Measurements from ENCODE around the gene ALK.

DNA sequence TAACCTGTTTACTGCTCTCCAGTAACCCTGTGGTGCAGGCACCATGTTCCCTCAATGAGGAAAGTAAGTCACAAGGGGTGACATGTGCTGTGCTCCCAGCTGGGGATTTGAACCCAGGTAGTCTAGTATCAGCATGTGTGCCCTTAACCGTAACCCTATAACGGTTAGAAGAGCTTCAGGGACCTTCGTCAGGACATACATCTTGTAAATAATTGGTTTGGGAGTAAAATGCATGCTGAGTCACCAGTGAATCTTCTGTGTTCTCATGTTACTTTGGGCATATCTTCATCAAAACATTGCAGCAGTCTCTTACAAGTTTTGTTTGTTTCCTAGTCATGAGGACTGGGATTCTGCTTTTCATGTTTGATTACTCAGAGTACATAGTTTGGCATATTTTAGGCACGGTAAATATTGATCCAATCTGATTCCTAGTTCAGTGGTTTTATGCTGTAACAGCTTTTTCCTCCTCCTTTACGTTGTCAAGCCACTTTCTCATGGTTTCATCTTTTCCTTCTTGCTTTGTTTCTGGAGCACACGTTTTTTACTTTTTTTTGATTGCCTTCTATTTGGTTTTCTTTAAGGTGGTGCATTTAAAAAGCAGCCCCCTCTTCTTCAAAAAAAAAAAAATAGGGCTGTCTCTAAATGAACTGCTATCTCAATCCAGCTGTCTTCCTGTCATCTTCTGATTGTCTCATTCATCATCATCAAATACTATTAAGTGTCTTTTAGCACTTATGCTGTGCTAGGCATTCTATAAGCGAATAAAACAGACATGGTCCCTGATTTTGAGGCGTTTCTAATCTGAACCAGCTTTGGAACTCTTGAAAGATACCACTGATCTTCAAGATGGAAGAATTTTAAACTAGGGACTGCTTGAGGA is 755.8 kb downstream of the ALK start:
- TF ChIP-seq CEBPB (IDR thresholded peaks at IDR 0.05; ENCODE audit: borderline replicate concordance in 1 of 2, low read depth in 2 of 2, low read length in 2 of 2) (no peak), SUZ12 (IDR thresholded peaks at IDR 0.05; ENCODE audit: unreplicated experiment) (no peak), EZH2 (IDR thresholded peaks at IDR 0.05; ENCODE audit: borderline replicate concordance, control insufficient read depth, low read depth, low read length) (no peak), BHLHE40 (IDR thresholded peaks at IDR 0.05; ENCODE audit: borderline replicate concordance in 1 of 2, low read depth in 2 of 2, low read length in 1 of 2) (no peak), GABPA (IDR thresholded peaks at IDR 0.05; ENCODE audit: low read depth) (no peak)
- TF ChIP-seq, protein P1, sequence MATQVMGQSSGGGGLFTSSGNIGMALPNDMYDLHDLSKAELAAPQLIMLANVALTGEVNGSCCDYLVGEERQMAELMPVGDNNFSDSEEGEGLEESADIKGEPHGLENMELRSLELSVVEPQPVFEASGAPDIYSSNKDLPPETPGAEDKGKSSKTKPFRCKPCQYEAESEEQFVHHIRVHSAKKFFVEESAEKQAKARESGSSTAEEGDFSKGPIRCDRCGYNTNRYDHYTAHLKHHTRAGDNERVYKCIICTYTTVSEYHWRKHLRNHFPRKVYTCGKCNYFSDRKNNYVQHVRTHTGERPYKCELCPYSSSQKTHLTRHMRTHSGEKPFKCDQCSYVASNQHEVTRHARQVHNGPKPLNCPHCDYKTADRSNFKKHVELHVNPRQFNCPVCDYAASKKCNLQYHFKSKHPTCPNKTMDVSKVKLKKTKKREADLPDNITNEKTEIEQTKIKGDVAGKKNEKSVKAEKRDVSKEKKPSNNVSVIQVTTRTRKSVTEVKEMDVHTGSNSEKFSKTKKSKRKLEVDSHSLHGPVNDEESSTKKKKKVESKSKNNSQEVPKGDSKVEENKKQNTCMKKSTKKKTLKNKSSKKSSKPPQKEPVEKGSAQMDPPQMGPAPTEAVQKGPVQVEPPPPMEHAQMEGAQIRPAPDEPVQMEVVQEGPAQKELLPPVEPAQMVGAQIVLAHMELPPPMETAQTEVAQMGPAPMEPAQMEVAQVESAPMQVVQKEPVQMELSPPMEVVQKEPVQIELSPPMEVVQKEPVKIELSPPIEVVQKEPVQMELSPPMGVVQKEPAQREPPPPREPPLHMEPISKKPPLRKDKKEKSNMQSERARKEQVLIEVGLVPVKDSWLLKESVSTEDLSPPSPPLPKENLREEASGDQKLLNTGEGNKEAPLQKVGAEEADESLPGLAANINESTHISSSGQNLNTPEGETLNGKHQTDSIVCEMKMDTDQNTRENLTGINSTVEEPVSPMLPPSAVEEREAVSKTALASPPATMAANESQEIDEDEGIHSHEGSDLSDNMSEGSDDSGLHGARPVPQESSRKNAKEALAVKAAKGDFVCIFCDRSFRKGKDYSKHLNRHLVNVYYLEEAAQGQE (IDR thresholded peaks at IDR 0.05; ENCODE audit: low read depth, low read length), result no peak
- TF ChIP-seq, protein P2, sequence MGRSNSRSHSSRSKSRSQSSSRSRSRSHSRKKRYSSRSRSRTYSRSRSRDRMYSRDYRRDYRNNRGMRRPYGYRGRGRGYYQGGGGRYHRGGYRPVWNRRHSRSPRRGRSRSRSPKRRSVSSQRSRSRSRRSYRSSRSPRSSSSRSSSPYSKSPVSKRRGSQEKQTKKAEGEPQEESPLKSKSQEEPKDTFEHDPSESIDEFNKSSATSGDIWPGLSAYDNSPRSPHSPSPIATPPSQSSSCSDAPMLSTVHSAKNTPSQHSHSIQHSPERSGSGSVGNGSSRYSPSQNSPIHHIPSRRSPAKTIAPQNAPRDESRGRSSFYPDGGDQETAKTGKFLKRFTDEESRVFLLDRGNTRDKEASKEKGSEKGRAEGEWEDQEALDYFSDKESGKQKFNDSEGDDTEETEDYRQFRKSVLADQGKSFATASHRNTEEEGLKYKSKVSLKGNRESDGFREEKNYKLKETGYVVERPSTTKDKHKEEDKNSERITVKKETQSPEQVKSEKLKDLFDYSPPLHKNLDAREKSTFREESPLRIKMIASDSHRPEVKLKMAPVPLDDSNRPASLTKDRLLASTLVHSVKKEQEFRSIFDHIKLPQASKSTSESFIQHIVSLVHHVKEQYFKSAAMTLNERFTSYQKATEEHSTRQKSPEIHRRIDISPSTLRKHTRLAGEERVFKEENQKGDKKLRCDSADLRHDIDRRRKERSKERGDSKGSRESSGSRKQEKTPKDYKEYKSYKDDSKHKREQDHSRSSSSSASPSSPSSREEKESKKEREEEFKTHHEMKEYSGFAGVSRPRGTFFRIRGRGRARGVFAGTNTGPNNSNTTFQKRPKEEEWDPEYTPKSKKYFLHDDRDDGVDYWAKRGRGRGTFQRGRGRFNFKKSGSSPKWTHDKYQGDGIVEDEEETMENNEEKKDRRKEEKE (IDR thresholded peaks at IDR 0.05), result no peak
- TF ChIP-seq, protein P3, sequence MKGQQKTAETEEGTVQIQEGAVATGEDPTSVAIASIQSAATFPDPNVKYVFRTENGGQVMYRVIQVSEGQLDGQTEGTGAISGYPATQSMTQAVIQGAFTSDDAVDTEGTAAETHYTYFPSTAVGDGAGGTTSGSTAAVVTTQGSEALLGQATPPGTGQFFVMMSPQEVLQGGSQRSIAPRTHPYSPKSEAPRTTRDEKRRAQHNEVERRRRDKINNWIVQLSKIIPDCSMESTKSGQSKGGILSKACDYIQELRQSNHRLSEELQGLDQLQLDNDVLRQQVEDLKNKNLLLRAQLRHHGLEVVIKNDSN (IDR thresholded peaks at IDR 0.05; ENCODE audit: borderline replicate concordance, extremely low read length, insufficient read depth, low read depth, low read length), result no peak
- TF ChIP-seq, protein P4, sequence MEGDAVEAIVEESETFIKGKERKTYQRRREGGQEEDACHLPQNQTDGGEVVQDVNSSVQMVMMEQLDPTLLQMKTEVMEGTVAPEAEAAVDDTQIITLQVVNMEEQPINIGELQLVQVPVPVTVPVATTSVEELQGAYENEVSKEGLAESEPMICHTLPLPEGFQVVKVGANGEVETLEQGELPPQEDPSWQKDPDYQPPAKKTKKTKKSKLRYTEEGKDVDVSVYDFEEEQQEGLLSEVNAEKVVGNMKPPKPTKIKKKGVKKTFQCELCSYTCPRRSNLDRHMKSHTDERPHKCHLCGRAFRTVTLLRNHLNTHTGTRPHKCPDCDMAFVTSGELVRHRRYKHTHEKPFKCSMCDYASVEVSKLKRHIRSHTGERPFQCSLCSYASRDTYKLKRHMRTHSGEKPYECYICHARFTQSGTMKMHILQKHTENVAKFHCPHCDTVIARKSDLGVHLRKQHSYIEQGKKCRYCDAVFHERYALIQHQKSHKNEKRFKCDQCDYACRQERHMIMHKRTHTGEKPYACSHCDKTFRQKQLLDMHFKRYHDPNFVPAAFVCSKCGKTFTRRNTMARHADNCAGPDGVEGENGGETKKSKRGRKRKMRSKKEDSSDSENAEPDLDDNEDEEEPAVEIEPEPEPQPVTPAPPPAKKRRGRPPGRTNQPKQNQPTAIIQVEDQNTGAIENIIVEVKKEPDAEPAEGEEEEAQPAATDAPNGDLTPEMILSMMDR (IDR thresholded peaks at IDR 0.05 in 2 of 3, conservative IDR thresholded peaks at IDR 0.05 in 1 of 3; ENCODE audit: control insufficient read depth in 2 of 3, extremely low read depth in 1 of 3, insufficient read depth in 1 of 3, low read depth in 3 of 3, low read length in 3 of 3), result no peak
- TF ChIP-seq, protein P5, sequence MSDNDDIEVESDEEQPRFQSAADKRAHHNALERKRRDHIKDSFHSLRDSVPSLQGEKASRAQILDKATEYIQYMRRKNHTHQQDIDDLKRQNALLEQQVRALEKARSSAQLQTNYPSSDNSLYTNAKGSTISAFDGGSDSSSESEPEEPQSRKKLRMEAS (IDR thresholded peaks at IDR 0.05; ENCODE audit: low read depth, low read length), result no peak

All from GM12878 (cell line).